Spleen (tissue), 11 donors: ENCODE results near the gene UMOD. TPM values are rescaled to one million over a fixed set of nuclear protein-coding genes. Genes with fewer than 3 reads are reported as not detected.

ENCODE experiments used
- DNase-seq: peaks from one replicate; pipeline ENCODE4 v3.0.0-alpha.2; 2020
- H3K27ac ChIP-seq, 8 donors: fragments of 200-600 bp; sonication (generic) in 7 of 8; 1 replicate in 4 of 8; 2 replicates in 4 of 8; pipeline versions ENCODE4 v1.5.0 to v1.8.0; 2016 to 2021; ENCODE audit warnings: inconsistent platforms in 4 of 8, mild to moderate bottlenecking in 4 of 8, moderate library complexity in 1 of 8
- H3K27me3 ChIP-seq, 7 donors: fragments of 200-600 bp; sonication (generic) in 6 of 7; replicated peaks in 1 of 7; 1 replicate in 4 of 7; 2 replicates in 3 of 7; pipeline versions ENCODE4 v1.5.0 to v1.8.0; 2016 to 2021; ENCODE audit warnings: inconsistent platforms in 3 of 7, mild to moderate bottlenecking in 1 of 7
- H3K36me3 ChIP-seq, 6 donors: fragments of 200-600 bp; sonication (generic) in 5 of 6; 1 replicate in 4 of 6; 2 replicates in 2 of 6; pipeline versions ENCODE4 v1.5.0 to v1.8.0; 2016 to 2021; ENCODE audit warnings: inconsistent platforms in 2 of 6
- H3K4me1 ChIP-seq, 6 donors: fragments of 200-600 bp; sonication (generic) in 5 of 6; 1 replicate in 3 of 6; 2 replicates in 3 of 6; pipeline versions ENCODE4 v1.5.0 to v1.8.0; 2016 to 2021; ENCODE audit warnings: inconsistent platforms in 3 of 6
- H3K4me3 ChIP-seq, 8 donors: fragments of 200-600 bp; sonication (generic) in 7 of 8; 1 replicate in 4 of 8; 2 replicates in 4 of 8; pipeline versions ENCODE4 v1.5.0 to v1.8.0; 2016 to 2021; ENCODE audit warnings: inconsistent platforms in 4 of 8, mild to moderate bottlenecking in 4 of 8, moderate library complexity in 2 of 8
- H3K9me3 ChIP-seq, 8 donors: fragments of 200-600 bp; sonication (generic) in 7 of 8; 1 replicate in 4 of 8; 2 replicates in 4 of 8; pipeline versions ENCODE4 v1.5.0 to v1.8.0; 2016 to 2021; ENCODE audit warnings: inconsistent platforms in 4 of 8
- CTCF ChIP-seq, 11 experiments: fragments of 200-600 bp in 7 of 11; fragments of 450-650 bp in 4 of 11; sonication (generic) in 4 of 11; IDR thresholded peaks in 8 of 11; conservative IDR thresholded peaks in 3 of 11; 1 replicate in 7 of 11; 2 replicates in 4 of 11; pipeline versions ENCODE4 v1.4.0 to v1.8.0; 2016 to 2021; ENCODE audit warnings: antibody characterized with exemption in 11 of 11, inconsistent platforms in 4 of 11, mild to moderate bottlenecking in 1 of 11
- POLR2A ChIP-seq, 3 donors: fragments of 450-650 bp; IDR thresholded peaks; one replicate each; pipeline ENCODE4 v1.5.1; 2017; ENCODE audit warnings: antibody characterized with exemption in 3 of 3, mild to moderate bottlenecking in 1 of 3
- POLR2AphosphoS5 ChIP-seq, 3 donors: sonication (generic); formaldehyde crosslinking; IDR thresholded peaks; one replicate each; pipeline ENCODE4 v1.5.1; 2017; ENCODE audit warnings: antibody characterized with exemption in 3 of 3
- WGBS, 5 donors: extraction: QIAGEN DNeasy Blood & Tissue Kit in 3 of 5; methylation state at CpG; one replicate each; pipeline versions ENCODE4 v1.1.5 to v1.1.7; 2013 to 2018; 5-methylcytosine and 5-hydroxymethylcytosine counted together
- intact Hi-C: fragments of 100-400 bp; cut with DNase I; formaldehyde crosslinking; loops from one replicate; pipeline ENCODE4 v1.15.0; 2023; ENCODE audit warnings: low total_unique reads
- polyA plus RNA-seq, 3 donors: library from polyadenylated mRNA; stranded (reverse); fragments of 200-250 nt; gene quantifications; one replicate each; pipeline ENCODE4 v1.2.1, GENCODE V29; 2013
- total RNA-seq, 7 donors: library from RNA; depleted of rRNA in 3 of 7; stranded (reverse); fragments of >200 nt in 3 of 7; fragmentation: NEBNext Ultra II Directional in 4 of 7; extraction: Animal tissue kit (Norgen Biotek cat#: 25700) in 4 of 7; gene quantifications; one replicate each; pipeline versions ENCODE4 v1.1.0 to v1.2.1, GENCODE V29; 2016 to 2021
- donor health status: healthy with polysubstance abuse.
- donor health status: DM: no; HTN: no; CAD: no; lungs with moderate emphysema.
- donor health status: DM: no; HTN: no; CAD: no.
- donor health status: Bipolar disorder and iron deficiency.
- donor health status: healthy.
- donor health status: DM: no; HTN: no; CAD: no.
- donor health status: DM: yes; HTN: yes; CAD: no.

The UMOD gene
- total and polyA plus RNA-seq, 10 donors = 0.17 TPM; not detected in 9

GRCh38 chr16:20380782-20381181, 28.3 kb upstream of the UMOD start:
- intact Hi-C loops = no loop called here
- 58 to 77% (median 60%) methylated on average over 3 of the region's 3 CpGs for WGBS, 5 donors
- H3K4me1 ChIP-seq = peaks cover 0 to 8% (median 1%) of the 10 kb centered on the region in 6 donors

GRCh38 chr16:20377181-20377580, 24.7 kb upstream of the UMOD start:
- H3K4me1 ChIP-seq = no peaks in the 10 kb centered on the region
- TF ChIP-seq POLR2AphosphoS5 (IDR thresholded peaks at IDR 0.05) (no peak), CTCF (IDR thresholded peaks at IDR 0.05 in 8 of 11, conservative IDR thresholded peaks at IDR 0.05 in 3 of 11) (no peak), POLR2A (IDR thresholded peaks at IDR 0.05) (no peak)
- intact Hi-C loops = no loop called here
- H3K9me3 ChIP-seq = no peaks in the 10 kb centered on the region
- DNase-seq = no peak
- H3K4me3 ChIP-seq = no peak overlapping the region
- peaks cover 0 to 39% (median 0%) of the 10 kb centered on the region in 7 donors for H3K27me3 ChIP-seq
- H3K27ac ChIP-seq = no peak overlapping the region
- H3K36me3 ChIP-seq = no peaks in the 10 kb centered on the region
- 77 to 86% (median 82%) methylated on average over 5 of the region's 5 CpGs for WGBS, 5 donors

More at GRCh38 chr16:20380782-20381181, 28.3 kb upstream of the UMOD start:
- Histone ChIP-seq H3K36me3 (no peaks in the 10 kb centered on the region), H3K4me3 (no peak overlapping the region), H3K27me3 (peaks cover 0 to 17% (median 0%) of the 10 kb centered on the region in 7 donors), H3K27ac (no peak overlapping the region), H3K9me3 (no peaks in the 10 kb centered on the region)
- no peak for TF ChIP-seq CTCF (IDR thresholded peaks at IDR 0.05 in 8 of 11, conservative IDR thresholded peaks at IDR 0.05 in 3 of 11)
- TF ChIP-seq POLR2A (IDR thresholded peaks at IDR 0.05) = no peak
- TF ChIP-seq POLR2AphosphoS5 (IDR thresholded peaks at IDR 0.05) = no peak
- DNase-seq = no peak

- no peak for DNase-seq
- peaks cover 0 to 53% (median 0%) of the 10 kb centered on the region in 7 donors for H3K27me3 ChIP-seq
- no peaks in the 10 kb centered on the region for H3K9me3 ChIP-seq
- no peak overlapping the region for H3K4me3 ChIP-seq
- H3K4me1 ChIP-seq = no peaks in the 10 kb centered on the region
- 77 to 85% (median 83%) methylated on average over 5 of the region's 5 CpGs for WGBS, 5 donors
- intact Hi-C loops = no loop called here
- no peaks in the 10 kb centered on the region for H3K36me3 ChIP-seq
- no peak for TF ChIP-seq POLR2AphosphoS5 (IDR thresholded peaks at IDR 0.05)
- no peak for TF ChIP-seq POLR2A (IDR thresholded peaks at IDR 0.05)
- no peak for TF ChIP-seq CTCF (IDR thresholded peaks at IDR 0.05 in 8 of 11, conservative IDR thresholded peaks at IDR 0.05 in 3 of 11)
- no peak overlapping the region for H3K27ac ChIP-seq
These were observed 20.2 kb upstream of the UMOD start for GRCh38 chr16:20372701-20373100.

GRCh38 chr16:20369452-20370054, 17.0 kb upstream of the UMOD start:
- peaks cover 0 to 48% (median 0%) of the 10 kb centered on the region in 7 donors for H3K27me3 ChIP-seq
- H3K36me3 ChIP-seq = no peaks in the 10 kb centered on the region
- no peak overlapping the region for H3K4me3 ChIP-seq
- intact Hi-C loops = no loop called here
- no peak overlapping the region for H3K27ac ChIP-seq
- no peaks in the 10 kb centered on the region for H3K4me1 ChIP-seq
- TF ChIP-seq POLR2A (IDR thresholded peaks at IDR 0.05) = no peak
- TF ChIP-seq POLR2AphosphoS5 (IDR thresholded peaks at IDR 0.05) = no peak
- no peak for TF ChIP-seq CTCF (IDR thresholded peaks at IDR 0.05 in 8 of 11, conservative IDR thresholded peaks at IDR 0.05 in 3 of 11)
- no peak for DNase-seq
- WGBS, 5 donors = 66 to 76% (median 73%) methylated on average over 9 of the region's 9 CpGs
- no peaks in the 10 kb centered on the region for H3K9me3 ChIP-seq
